Measurements from ENCODE around the gene MYEF2.

- no peak for TF ChIP-seq CTCF (IDR thresholded peaks at IDR 0.05; ENCODE audit: low read depth, low read length)
- no peak for TF ChIP-seq POLR2A (IDR thresholded peaks at IDR 0.05; ENCODE audit: extremely low read depth, insufficient read length)
- TF ChIP-seq MAX (IDR thresholded peaks at IDR 0.05; ENCODE audit: low read depth, low read length): no peak
- no peak for TF ChIP-seq MYC (IDR thresholded peaks at IDR 0.05; ENCODE audit: low read depth, low read length)
These were observed 13.6 kb upstream of the MYEF2 start, which contains the start of gene CTXN2 for GRCh38 chr15:48191574-48192225.

All from NB4 (cell line).